GM18508 (cell line): ENCODE results near the gene EPHA8.

Experiments used
- ATAC-seq: cut with Tn5 transposase; IDR thresholded peaks from one replicate; pipeline ENCODE4 v1.9.1; 2021; ENCODE audit warnings: moderate number of reproducible peaks; ENCODE audit not compliant: insufficient read depth, unreplicated experiment

The EPHA8 gene

DNA sequence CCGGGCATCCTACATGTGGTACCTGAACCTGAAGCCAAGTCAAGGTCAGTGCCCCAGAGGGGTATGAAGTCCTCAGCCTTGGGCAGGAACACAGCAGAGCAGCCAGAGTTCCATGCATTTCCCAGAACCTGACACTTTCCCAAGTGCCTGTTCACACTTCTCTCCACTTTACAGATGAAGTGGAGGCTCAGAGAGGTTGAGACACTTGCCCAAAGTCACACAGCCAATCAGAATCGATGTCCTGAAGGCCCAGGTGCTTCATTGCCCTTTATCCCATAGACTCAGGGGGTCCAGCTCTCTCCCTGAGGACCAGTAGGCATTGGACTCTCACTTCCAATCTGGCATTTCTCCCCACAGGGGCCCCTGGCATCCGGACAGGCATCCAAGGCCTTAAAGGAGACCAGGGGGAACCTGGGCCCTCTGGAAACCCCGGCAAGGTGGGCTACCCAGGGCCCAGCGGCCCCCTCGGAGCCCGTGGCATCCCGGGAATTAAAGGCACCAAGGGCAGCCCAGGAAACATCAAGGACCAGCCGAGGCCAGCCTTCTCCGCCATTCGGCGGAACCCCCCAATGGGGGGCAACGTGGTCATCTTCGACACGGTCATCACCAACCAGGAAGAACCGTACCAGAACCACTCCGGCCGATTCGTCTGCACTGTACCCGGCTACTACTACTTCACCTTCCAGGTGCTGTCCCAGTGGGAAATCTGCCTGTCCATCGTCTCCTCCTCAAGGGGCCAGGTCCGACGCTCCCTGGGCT lies 75.4 kb downstream of the EPHA8 start:
- no peak for ATAC-seq

DNA sequence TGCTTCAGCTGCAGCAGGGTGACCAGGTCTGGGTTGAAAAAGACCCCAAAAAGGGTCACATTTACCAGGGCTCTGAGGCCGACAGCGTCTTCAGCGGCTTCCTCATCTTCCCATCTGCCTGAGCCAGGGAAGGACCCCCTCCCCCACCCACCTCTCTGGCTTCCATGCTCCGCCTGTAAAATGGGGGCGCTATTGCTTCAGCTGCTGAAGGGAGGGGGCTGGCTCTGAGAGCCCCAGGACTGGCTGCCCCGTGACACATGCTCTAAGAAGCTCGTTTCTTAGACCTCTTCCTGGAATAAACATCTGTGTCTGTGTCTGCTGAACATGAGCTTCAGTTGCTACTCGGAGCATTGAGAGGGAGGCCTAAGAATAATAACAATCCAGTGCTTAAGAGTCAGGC lies 76.0 kb downstream of the EPHA8 start:
- no peak for ATAC-seq

DNA sequence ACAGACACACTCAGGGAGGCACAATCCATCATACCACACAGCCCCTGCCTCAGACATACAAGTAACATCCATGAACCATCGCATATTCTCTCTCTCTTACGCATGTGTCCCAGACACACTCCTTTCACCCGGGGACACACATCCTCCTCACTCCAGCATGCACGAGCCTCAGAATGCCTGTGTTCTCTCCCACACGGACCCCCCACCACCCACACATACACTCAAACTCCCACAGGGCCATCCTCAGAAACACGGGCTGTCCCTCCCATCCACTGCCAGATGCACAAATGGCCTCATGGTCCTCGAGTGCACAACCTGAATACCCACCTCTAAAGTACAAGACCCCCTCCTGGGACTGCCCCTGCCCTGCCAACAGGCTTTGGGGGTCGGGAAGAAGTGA lies 78.0 kb downstream of the EPHA8 start:
- ATAC-seq: no peak

DNA sequence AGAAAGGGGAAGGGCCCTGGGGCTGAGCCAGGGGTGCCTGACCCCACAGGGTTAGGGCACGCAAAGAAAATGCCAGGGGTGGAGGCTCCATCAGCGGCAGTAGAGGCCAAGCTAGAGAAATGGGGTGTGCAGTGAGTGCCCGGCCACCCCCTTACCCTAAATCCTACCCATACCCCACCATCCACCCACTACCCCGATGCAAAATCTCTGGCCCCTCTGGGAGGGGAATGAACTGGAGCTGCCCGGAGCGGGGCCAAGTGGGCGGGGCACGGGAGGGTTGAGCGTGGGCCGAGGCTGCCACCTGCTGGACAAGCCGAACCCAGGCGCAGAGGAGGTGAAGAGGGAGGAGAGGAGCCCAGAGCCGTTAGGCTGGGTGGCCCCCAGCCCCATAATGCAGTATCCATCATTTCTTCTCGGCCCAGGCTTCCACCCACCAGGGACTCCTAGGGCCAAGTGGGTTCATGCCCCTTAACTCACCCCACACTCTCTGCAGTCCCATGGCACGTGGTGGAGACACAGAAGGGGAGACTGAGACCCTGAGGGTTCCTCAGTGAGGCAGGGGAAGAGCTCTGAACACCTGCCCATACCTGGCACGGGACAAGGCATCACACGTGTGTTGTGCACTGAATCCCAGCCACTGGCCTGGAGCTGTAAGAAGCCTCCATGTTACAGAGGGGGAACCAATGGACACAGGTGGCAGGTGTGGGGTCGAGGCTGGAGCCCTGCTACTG lies 78.8 kb downstream of the EPHA8 start:
- no peak for ATAC-seq

DNA sequence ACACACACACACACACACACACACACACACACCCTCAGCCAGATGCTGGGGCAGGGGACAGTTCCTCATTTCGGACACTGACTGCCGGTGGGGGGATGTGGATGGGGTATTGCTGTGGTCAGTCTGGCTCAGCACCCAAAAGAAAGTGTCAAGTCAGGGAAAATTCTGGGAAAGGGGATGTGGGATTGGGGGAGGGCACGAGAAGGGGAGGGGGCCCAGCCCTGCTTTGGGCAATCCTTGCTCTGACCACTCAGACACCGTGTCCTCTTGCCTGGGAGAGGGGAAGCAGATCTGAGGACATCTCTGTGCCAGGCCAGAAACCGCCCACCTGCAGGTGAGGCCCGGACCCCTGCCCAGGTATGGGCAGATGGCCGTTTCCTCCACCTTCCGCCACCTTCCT lies 80.1 kb downstream of the EPHA8 start, which contains the start of gene C1QC:
Gene C1QC, plus strand, starts transcription at position 253 of the 400 bp plus-strand sequence. CDS start 391 bp downstream, outside the sequence.
- no peak for ATAC-seq

DNA sequence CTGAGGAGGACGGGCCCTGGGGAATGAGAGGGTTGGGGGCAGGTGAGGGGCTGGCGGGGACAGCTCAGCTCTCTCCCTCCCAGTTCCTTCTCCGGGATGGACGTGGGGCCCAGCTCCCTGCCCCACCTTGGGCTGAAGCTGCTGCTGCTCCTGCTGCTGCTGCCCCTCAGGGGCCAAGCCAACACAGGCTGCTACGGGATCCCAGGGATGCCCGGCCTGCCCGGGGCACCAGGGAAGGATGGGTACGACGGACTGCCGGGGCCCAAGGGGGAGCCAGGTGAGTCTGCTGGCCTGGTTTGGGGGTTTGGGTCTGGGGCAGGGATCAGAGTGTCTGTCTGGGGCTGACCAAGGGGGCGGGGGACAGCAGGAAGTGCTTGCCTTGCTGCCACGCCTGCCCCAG lies 80.6 kb downstream of the EPHA8 start:
- ATAC-seq: no peak

DNA sequence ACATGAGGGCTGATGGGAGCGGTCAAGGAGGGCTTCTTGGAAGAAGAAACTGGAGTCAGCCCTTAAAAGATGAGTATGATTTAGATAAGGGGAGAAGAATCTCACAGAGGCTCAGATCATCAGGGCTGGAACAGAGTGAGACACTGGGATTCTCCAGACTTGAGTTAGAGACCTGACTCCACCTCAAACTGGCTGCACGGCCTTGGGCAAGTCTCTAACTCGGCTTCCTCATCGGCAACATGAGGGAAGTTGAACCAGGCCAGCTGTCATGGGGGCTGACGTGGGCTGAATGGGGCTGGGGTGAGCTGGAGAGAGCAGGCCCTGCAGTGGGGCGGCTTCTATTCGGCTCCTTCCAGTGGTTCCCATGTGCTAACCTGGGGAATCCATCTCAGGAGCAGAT lies 82.6 kb downstream of the EPHA8 start:
- no peak for ATAC-seq

DNA sequence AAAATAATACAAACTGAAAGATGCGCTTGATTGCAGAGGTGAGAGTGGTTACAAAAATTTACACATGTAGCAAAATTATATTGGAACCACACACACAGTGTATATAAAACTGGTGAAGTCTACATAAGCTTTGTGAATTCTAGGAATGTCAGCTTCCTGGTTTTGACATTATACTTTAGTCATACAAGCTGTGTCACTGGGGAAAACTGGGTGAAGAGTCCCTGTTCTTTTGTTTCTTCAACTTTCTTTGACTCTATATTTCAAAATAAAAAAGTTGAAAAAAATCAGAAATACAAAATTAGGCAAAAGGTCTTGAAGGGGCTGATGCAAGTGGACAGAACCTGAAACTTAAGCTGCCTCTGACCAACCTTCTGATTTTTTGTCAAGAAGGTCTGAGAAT lies 83.1 kb downstream of the EPHA8 start:
- no peak for ATAC-seq

DNA sequence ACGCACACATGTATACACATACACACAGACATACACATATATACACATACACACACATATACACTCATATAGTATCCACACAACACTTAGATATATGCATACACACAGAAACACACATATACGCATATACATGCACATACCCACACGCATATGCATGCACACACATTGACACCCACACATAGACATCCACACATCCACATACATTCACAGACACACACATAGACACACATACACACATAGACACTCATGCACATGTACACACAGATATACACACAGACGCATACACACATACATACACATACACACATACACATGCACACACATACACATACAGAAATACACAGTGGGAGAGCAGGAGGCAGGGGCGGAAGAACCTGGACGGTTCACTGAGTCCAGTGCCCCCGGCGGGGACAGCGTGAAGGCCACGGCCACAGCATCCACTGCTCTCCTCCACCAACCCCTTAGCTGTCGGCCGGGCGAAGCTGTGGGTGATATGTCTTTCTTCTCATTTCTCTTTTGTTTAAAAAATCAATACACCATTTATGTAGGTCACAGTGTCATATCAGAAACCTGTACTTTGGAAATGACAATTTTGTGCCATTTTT lies 86.9 kb downstream of the EPHA8 start:
- ATAC-seq: no peak

DNA sequence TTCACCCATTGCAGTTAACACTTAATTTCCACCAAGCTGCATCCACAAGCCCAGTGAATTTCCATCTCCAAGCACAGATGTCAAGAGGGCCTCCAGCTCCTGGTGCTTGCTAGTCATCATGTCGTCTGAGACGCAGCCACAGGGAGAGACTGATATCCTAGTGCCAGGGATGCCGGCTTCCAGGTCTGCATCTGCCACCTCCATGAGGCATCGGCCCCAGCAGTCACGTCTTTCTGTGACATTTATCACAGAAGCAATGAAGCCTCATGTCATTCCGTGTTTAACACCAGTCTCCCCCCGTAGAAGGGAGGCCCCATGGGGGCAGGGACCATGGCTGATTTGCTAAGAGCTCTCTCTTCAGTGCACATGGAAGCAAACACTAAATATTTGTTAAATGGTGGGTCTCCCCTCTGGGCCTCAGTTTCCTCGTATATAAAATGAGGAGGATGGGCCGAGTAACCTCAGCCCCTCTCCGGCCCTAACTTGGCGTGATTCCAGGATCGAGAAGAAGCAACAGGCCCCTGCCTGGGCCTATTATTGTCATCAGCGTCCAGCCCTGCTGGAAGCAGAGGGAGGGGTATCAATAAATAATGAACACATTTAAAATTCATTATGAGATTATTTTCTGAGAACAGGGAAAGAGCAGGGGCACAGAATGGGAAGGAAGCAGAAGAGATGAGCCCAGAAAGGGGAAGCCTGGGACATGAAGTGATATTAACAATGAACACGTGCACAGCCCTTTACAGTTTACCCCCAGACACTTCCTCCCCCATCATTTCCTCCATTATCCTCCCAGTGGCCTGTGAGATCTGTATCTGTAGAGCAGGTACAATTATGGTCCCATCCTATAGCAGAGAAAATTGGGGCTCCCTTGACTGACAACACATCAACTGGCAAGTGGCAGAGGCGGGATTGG lies 88.9 kb downstream of the EPHA8 start:
- ATAC-seq: no peak

DNA sequence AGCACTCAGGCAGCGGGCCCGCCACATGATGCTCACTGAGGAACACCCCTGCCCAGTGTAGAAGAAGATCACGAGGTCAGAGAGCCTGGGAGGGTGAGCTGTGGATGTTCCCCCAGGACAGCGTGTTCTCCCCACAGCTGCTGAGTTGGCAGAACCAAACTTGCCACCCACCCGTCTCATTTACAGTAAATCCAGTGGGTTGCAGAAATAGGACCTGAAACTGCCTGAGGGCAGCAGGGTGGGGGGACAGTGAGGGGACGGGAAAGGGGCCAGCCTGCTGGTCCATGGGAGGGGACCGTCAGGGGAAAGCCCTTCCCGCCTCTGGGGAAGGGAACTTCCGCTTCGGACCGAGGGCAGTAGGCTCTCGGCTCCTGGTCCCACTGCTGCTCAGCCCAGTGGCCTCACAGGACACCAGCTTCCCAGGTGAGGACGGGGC lies 89.6 kb downstream of the EPHA8 start, which contains the start of gene C1QB:
Gene C1QB, plus strand, starts transcription at position 356 of the 436 bp plus-strand sequence. CDS start 6,227 bp downstream, outside the sequence.
- no peak for ATAC-seq
